Fibroblast of the aortic adventitia (primary cell): Measurements from ENCODE around the gene GAK. TPM values are rescaled to one million over a fixed set of nuclear protein-coding genes. Genes with fewer than 3 reads are reported as not detected.

Experiments used
- DNase-seq: peaks from one replicate; pipeline ENCODE4 v3.0.0-alpha.2; 2010; ENCODE audit warnings: low read depth
- H3K4me3 ChIP-seq: 2 replicates; pipeline ENCODE4 v1.5.1; 2011; ENCODE audit warnings: low read depth, mild to moderate bottlenecking, control low read depth, low read length, moderate library complexity
- total RNA-seq: library from RNA; depleted of rRNA; stranded (reverse); fragments of >200 nt; gene quantifications from 2 replicates; pipeline ENCODE4 v1.2.3, GENCODE V29; 2012; ENCODE audit warnings: low replicate concordance
- TF ChIP-seq, protein P1 (sequence below): IDR thresholded peaks from 2 replicates; pipeline ENCODE4 v1.5.1; 2011; ENCODE audit warnings: mild to moderate bottlenecking, low read length, control low read depth, inconsistent platforms; ENCODE audit not compliant: insufficient read depth

GAK gene
- total RNA-seq, 1 donor, result 49.4 TPM

DNA sequence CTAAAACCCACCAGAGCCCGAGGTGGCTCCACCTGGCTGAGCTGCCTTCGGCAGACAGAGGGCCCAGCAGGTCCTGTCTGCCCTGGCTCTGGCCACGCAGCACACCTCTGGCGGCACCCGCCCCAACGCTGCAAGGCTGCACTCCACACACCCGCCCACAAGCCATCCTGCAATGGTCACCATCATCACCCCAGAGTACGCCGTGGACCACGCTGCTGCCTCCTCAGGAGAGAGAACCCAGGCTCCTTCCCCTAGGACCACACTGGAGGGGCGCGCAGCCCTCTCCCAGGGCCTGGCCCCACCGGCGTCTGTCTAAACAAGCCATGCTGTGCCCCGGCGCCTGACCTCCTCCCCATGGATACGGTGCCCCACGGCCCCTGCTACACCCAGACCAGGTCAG is 66.5 kb downstream of the GAK start:
- TF ChIP-seq, protein P1, sequence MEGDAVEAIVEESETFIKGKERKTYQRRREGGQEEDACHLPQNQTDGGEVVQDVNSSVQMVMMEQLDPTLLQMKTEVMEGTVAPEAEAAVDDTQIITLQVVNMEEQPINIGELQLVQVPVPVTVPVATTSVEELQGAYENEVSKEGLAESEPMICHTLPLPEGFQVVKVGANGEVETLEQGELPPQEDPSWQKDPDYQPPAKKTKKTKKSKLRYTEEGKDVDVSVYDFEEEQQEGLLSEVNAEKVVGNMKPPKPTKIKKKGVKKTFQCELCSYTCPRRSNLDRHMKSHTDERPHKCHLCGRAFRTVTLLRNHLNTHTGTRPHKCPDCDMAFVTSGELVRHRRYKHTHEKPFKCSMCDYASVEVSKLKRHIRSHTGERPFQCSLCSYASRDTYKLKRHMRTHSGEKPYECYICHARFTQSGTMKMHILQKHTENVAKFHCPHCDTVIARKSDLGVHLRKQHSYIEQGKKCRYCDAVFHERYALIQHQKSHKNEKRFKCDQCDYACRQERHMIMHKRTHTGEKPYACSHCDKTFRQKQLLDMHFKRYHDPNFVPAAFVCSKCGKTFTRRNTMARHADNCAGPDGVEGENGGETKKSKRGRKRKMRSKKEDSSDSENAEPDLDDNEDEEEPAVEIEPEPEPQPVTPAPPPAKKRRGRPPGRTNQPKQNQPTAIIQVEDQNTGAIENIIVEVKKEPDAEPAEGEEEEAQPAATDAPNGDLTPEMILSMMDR, result no peak
- no peak overlapping the region for H3K4me3 ChIP-seq
- DNase-seq, result no peak

DNA sequence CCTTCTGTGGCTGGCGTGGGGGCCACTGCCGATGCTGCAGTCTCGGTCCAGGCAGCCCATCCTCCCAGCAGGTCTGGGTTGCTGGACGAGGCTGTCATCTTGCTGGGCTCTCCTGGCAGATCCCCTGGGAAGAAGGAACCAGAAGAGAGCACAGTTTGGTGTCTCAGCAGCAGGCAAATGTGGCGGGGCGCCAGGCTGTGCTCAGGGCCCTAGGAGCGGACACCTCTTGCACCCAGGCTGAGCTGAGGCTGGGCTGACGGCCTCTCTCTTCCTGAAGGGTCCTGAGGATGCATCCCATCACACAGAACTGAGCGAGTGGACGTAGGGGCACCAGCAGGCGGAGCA is 67.0 kb downstream of the GAK start:
- H3K4me3 ChIP-seq, result no peak overlapping the region
- TF ChIP-seq, protein P1, result no peak
- no peak for DNase-seq

DNA sequence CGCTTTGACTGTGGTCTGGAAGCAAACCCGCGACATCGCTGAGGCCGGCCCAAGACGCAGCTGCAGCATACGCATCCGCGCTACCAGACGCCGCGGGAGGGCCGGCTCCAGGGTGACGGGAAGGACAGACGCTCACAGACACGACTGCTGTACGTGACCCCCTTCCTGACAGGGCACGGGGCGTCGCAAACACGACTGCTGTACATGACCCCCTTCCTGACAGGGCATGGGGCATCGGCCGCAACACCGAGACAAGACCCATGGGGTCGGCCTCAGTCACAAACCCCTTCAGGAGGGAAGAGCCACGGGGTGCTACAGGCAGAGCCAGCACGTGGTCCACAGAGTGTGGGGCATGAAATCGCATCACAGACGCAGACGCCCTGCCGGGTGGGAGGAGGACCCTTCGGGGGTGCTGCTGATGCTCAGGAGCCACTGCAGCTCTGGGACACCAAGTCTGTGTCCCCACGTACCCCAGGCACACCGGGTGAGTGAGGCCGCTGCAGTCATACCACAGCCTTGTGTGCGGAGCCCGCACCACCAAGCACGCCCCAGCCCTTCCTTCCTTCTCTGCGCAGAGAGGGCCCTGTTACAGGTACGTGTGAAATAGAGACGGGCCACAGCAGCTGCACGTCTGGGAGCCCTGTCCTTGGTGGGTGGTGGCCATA is 67.5 kb downstream of the GAK start:
- H3K4me3 ChIP-seq, result no peak overlapping the region
- TF ChIP-seq, protein P1, result no peak
- DNase-seq, result no peak

DNA sequence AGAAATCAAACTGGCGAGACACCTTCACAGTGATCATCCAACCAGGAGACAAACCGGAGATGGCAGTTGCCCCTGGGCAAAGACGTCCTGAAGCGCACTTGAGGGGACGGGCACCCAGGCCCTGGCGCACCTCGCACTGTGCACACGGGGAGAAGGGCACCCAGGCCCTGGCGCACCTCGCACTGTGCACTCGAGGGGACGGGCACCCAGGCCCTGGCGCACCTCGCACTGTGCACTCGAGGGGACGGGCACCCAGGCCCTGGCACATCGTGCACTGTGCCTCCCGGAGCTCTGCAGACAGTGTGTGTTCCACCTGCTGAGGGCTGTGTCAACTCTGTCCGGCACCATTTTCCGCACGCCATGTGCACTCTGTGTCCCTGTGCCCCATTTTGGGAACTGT is 71.6 kb downstream of the GAK start:
- no peak overlapping the region for H3K4me3 ChIP-seq
- DNase-seq, result no peak
- TF ChIP-seq, protein P1, result no peak

DNA sequence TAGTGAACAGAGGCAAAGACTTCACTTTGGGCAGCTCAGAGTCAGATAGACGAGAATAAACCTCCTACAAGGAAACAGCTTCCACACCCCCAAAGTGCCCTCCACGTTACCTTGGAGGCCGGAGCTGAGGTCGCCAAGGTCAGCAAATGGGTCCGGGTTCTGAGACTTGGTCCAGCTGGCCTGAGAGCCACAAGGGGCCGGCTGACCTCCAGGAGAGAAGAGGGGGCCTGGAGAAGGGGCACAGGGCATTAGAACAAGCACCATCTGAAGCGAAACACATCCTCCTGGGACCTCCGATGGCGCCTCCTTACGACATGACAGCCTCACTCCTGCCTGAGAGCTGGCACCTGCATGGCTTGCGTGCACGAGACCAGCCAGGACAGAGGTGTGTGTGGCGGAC is 72.6 kb downstream of the GAK start:
- DNase-seq, result no peak
- TF ChIP-seq, protein P1, result no peak
- H3K4me3 ChIP-seq, result no peak overlapping the region

DNA sequence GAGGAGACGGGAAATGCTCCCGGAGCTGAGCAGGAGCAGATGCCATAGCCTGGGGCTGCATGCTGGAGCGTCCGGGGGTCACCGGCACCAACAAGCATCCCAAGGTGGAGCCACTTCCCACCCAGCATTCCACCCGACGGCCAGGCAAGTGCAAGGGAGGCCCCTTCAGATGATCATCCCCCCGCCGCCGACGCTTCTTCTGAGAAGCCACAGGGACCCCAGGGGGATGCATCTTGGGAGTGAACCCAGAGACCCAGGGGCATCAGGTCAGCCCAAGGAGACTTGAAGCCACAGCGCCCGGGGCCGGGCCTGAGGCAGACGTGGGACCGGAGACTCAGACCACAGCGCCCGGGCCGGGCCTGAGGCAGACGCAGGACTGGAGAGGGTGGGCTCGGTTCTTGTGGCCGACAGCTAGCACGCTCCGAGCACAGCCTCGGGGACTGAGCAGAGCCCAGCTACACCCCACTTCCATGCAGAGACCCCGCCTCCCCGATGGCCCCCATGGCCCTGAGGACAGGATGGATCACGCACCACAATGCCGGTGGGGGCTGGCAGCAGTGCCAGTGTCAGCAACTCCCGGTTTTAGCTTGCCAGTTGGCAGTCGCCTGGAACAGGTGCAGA is 73.2 kb downstream of the GAK start:
- TF ChIP-seq, protein P1, result no peak
- no peak for DNase-seq

DNA sequence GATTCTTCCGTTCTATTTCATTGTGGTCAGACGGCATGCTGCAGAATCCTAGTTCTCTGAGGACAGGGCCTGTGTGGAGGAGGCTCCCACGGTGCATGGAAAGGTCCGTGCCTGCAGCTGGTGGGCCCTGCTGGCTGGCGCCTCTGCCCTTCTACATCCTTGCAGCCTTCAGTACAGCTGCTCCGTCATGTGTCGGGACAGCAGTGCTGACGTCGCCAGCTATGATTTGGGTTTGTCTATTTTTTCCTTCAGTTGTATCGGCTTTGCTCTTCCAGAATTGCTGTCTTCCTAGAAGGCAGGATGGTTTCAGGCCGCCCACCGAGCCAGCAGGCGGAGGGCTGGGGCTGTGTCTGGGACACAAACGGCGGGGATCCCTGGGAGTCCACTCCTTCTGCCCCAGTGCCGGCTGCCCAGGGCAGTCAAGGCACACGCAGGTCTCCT is 74.1 kb downstream of the GAK start:
- no peak overlapping the region for H3K4me3 ChIP-seq
- TF ChIP-seq, protein P1, result no peak
- no peak for DNase-seq

More for the DNA sequence above, 73.2 kb downstream of the GAK start:
- no peak overlapping the region for H3K4me3 ChIP-seq
